ENCODE data around the gene TNIP1. TPM values are rescaled to one million over a fixed set of nuclear protein-coding genes. Genes with fewer than 3 reads are reported as not detected.

The TNIP1 gene
- total RNA-seq, 1 donor from 2014 or later = 124 TPM

GRCh38 chr5:151022511-151023018 is 58.3 kb downstream of the TNIP1 start:
- no peak for DNase-seq (ENCODE audit: low spot score)

- no peak for DNase-seq (ENCODE audit: low spot score)
These were observed 59.1 kb downstream of the TNIP1 start for GRCh38 chr5:151021746-151022145.

- DNase-seq (ENCODE audit: low spot score) = peak; percentile 80
These were observed 60.3 kb downstream of the TNIP1 start, which contains the start of gene GPX3 for GRCh38 chr5:151020304-151021110. TSS of gene GPX3 (plus strand) at chr5:151020591. CDS start at chr5:151020655, 64 bp downstream.

- no peak for DNase-seq (ENCODE audit: low spot score)
These were observed 61.5 kb downstream of the TNIP1 start for GRCh38 chr5:151019331-151019730.

- DNase-seq (ENCODE audit: low spot score) = no peak
These were observed 62.0 kb downstream of the TNIP1 start for GRCh38 chr5:151018846-151019245.

GRCh38 chr5:151017897-151018296 is 62.9 kb downstream of the TNIP1 start:
- DNase-seq (ENCODE audit: low spot score) = no peak

- peak; percentile 38 for DNase-seq (ENCODE audit: low spot score)
These were observed 64.1 kb downstream of the TNIP1 start for GRCh38 chr5:151016700-151017099.

- no peak for DNase-seq (ENCODE audit: low spot score)
These were observed 64.8 kb downstream of the TNIP1 start for GRCh38 chr5:151015974-151016587.

- DNase-seq (ENCODE audit: low spot score) = no peak
These were observed 66.0 kb downstream of the TNIP1 start for GRCh38 chr5:151014680-151015343.

GRCh38 chr5:151012862-151013261 is 68.0 kb downstream of the TNIP1 start:
- DNase-seq (ENCODE audit: low spot score) = no peak

GRCh38 chr5:151008906-151009305 is 71.9 kb downstream of the TNIP1 start:
- DNase-seq (ENCODE audit: low spot score) = no peak

GRCh38 chr5:151008210-151008491 is 72.7 kb downstream of the TNIP1 start:
- DNase-seq (ENCODE audit: low spot score) = no peak

GRCh38 chr5:151007430-151008209 is 73.2 kb downstream of the TNIP1 start:
- no peak for DNase-seq (ENCODE audit: low spot score)

GRCh38 chr5:151006704-151007334 is 74.0 kb downstream of the TNIP1 start:
- DNase-seq (ENCODE audit: low spot score) = no peak

- peak; percentile 82 for DNase-seq (ENCODE audit: low spot score)
These were observed 74.8 kb downstream of the TNIP1 start for GRCh38 chr5:151005950-151006576.

GRCh38 chr5:151005187-151005949 is 75.5 kb downstream of the TNIP1 start:
- DNase-seq (ENCODE audit: low spot score) = peak; percentile 51

- no peak for DNase-seq (ENCODE audit: low spot score)
These were observed 76.3 kb downstream of the TNIP1 start for GRCh38 chr5:151004499-151004898.

GRCh38 chr5:151003503-151003860 is 77.4 kb downstream of the TNIP1 start:
- DNase-seq (ENCODE audit: low spot score) = no peak

- DNase-seq (ENCODE audit: low spot score) = no peak
These were observed 77.9 kb downstream of the TNIP1 start for GRCh38 chr5:151002681-151003502.
